Measurements from ENCODE around the gene PRKG1. TPM values are rescaled to one million over a fixed set of nuclear protein-coding genes. Genes with fewer than 3 reads are reported as not detected.

Gene PRKG1
- total RNA-seq, 1 donor from 2014 or later, result 50.2 TPM

DNA sequence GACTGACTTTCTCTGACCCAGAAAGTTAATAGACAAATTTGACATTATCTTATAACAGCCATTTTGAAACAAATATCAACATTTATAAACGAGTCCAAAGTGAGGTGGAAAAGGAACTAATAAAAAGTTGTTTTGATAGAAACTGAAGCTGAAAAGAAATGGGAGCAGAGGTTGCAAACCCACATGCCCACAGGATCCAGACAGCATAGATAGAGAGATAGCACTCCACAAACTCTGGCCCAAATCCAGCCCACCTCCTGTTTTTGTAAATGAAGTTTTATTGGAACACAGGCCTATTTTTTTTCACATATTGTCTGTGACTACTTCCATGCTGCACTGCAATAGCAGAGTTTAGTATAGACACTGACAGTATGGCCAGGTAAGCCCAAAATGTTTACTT, 171.9 kb downstream of the PRKG1 start:
- Histone ChIP-seq H3K4me3 (no peak overlapping the region), H3K36me3 (no peaks in the 10 kb centered on the region), H3K4me1 (peaks cover 3 to 50% of the 10 kb centered on the region in 2 donors), H3K9me3 (no peaks in the 10 kb centered on the region), H3K27ac (peak overlapping the region in 1 of 2 donors; percentile 48), H3K27me3 (no peaks in the 10 kb centered on the region)
- DNase-seq (ENCODE audit: low spot score in 2 of 2), result no peak
- intact Hi-C loops (cut with DNase I), result no loop called here
- TF ChIP-seq, protein P1, sequence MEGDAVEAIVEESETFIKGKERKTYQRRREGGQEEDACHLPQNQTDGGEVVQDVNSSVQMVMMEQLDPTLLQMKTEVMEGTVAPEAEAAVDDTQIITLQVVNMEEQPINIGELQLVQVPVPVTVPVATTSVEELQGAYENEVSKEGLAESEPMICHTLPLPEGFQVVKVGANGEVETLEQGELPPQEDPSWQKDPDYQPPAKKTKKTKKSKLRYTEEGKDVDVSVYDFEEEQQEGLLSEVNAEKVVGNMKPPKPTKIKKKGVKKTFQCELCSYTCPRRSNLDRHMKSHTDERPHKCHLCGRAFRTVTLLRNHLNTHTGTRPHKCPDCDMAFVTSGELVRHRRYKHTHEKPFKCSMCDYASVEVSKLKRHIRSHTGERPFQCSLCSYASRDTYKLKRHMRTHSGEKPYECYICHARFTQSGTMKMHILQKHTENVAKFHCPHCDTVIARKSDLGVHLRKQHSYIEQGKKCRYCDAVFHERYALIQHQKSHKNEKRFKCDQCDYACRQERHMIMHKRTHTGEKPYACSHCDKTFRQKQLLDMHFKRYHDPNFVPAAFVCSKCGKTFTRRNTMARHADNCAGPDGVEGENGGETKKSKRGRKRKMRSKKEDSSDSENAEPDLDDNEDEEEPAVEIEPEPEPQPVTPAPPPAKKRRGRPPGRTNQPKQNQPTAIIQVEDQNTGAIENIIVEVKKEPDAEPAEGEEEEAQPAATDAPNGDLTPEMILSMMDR (IDR thresholded peaks at IDR 0.05), result no peak

DNA sequence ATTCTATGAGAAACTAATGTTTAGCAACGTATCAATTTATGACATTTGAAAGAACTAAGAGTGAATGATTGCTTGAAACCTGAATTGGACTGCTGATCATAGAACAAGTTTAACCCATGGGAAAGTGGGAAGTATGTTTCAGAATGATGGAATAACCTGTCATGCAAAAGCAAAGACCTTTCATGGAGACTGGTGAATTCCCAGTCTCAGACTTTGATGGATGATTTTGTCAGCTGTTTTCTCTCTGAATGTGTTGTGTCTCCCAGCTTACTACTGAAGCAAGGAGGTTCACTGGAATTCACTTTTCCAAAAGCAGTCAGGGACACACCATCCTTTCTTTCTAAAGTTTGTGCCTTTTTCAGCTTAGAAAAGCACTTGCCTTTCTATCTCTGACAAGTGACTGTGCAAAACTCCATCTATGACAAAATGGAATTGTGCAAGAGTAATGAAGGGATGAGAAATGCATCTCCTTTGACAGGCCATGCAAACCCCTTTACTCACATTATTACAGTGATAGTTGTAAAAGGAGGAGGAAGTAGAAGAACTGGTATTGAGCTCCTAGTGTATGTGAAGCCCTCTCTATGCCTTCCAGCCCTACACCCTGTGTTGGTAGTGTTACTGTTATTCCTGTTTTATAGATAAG, 176.1 kb downstream of the PRKG1 start:
- DNase-seq (ENCODE audit: low spot score in 2 of 2), result no peak
- Histone ChIP-seq H3K27me3 (no peaks in the 10 kb centered on the region), H3K9me3 (no peaks in the 10 kb centered on the region), H3K27ac (peak overlapping the region; percentile 21 to 51), H3K4me1 (peaks cover 0 to 50% of the 10 kb centered on the region in 2 donors), H3K36me3 (no peaks in the 10 kb centered on the region), H3K4me3 (no peak overlapping the region)
- intact Hi-C loops (cut with DNase I), result no loop called here
- TF ChIP-seq, protein P1 (IDR thresholded peaks at IDR 0.05), result no peak

DNA sequence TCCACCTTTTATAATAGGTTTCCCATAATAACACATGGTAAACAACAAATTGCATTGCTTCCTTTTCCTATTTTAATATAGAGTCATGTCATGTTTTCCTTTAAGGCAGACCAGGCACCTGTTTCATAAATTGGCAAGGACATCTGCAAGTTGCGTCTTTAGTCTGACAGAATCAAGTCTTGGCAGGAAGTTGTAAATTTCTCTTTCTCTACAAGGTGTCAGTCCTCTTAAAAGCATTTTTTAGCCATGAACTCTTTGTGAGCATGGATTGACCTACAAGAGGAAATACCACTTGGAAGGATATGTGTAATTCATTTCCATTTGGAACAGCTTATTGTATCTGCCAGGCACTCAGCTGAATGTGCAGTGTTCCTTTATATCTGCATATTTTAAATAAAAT, 176.8 kb downstream of the PRKG1 start:
- no peaks in the 10 kb centered on the region for H3K9me3 ChIP-seq
- no peak for DNase-seq (ENCODE audit: low spot score in 2 of 2)
- TF ChIP-seq, protein P1 (IDR thresholded peaks at IDR 0.05), result no peak
- intact Hi-C loops (cut with DNase I), result no loop called here
- peak overlapping the region; percentile 21 to 51 for H3K27ac ChIP-seq
- H3K4me1 ChIP-seq, result peaks cover 0 to 47% of the 10 kb centered on the region in 2 donors
- no peaks in the 10 kb centered on the region for H3K36me3 ChIP-seq
- H3K27me3 ChIP-seq, result no peaks in the 10 kb centered on the region
- no peak overlapping the region for H3K4me3 ChIP-seq

DNA sequence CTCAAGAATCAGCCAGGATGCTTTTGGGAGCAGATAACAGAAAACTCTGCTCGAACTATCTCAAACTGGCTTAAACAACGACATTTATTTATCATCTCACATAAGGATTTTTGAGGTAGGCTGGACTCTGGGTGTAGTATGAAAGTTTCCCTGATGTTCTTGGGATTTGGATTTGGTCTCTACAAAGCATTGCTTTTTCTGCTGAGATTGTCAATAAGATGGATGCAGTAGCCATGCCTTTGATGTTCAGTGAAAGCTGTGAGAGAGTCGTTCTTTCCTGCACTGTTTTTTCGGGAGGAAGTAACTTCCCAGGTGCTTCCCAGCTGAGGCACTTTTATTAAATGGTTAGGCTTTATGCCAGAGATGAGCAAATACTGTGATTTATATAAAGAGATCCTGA, 181.1 kb downstream of the PRKG1 start:
- Histone ChIP-seq H3K27ac (no peak overlapping the region), H3K27me3 (no peaks in the 10 kb centered on the region), H3K36me3 (no peaks in the 10 kb centered on the region), H3K9me3 (no peaks in the 10 kb centered on the region), H3K4me1 (peaks cover 0 to 54% of the 10 kb centered on the region in 2 donors), H3K4me3 (no peak overlapping the region)
- TF ChIP-seq, protein P1 (IDR thresholded peaks at IDR 0.05), result no peak
- intact Hi-C loops (cut with DNase I), result loop anchor here (5.0 kb wide), 1 partner anchor 37 kb away; no protein-coding TSS in a partner anchor
- no peak for DNase-seq (ENCODE audit: low spot score in 2 of 2)

DNA sequence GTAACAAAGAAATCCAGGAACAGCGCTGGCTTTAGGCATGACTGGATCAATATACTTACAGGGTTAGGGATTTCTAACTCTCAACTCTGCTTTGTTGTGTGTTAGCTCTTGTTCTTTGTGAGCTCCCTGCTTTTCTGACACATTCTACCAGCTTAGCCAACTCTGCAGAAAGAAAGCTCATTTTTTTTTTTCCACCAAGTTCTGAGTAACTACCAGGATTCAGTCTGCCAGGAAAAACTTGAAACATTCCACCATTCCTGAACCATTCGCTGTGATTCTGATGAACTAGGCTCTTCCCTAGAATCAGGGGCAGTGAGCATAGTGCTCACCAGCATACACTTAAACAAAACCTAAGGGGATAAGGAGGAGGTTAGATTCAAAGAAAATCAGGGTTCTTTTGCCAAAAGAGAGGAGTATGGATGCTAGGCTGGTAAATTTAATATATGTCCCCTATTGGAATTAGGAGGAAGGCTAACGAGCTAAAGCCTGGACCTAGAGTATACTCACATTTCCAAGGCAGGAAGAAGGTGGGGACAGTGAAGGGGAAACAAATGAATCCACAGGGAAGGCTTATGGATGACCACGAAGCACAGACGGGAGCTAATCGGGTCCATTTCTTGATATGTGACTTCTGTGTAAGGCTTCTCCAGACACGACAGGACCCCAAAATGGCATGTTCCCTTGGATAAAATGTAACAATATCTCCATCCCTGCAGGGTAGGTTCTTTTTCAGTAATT, 183.4 kb downstream of the PRKG1 start:
- no peaks in the 10 kb centered on the region for H3K9me3 ChIP-seq
- intact Hi-C loops (cut with DNase I), result loop anchor here (5.0 kb wide), 1 partner anchor 35 kb away; no protein-coding TSS in a partner anchor
- peaks cover 0 to 41% of the 10 kb centered on the region in 2 donors for H3K4me1 ChIP-seq
- no peaks in the 10 kb centered on the region for H3K36me3 ChIP-seq
- TF ChIP-seq, protein P1 (IDR thresholded peaks at IDR 0.05), result no peak
- no peaks in the 10 kb centered on the region for H3K27me3 ChIP-seq
- H3K27ac ChIP-seq, result peak overlapping the region; percentile 77 to 81
- no peak for DNase-seq (ENCODE audit: low spot score in 2 of 2)
- H3K4me3 ChIP-seq, result peak overlapping the region in 1 of 2 donors; percentile 5
